Tibial artery (tissue), 4 donors: ENCODE measurements around the gene AFF3.

Experiments used
- DNase-seq, 2 donors: peaks; one replicate each; pipeline ENCODE4 v3.0.0-alpha.2; 2019
- H3K27ac ChIP-seq, 2 donors: fragments of 200-600 bp; sonication (generic) in 1 of 2; 1 replicate in 1 of 2; 2 replicates in 1 of 2; pipeline ENCODE4 v1.5.1; 2018 to 2019; ENCODE audit warnings: mild to moderate bottlenecking in 1 of 2
- H3K27me3 ChIP-seq, 2 donors: fragments of 200-600 bp; sonication (generic) in 1 of 2; one replicate each; pipeline versions ENCODE4 v1.5.1 to v1.6.0; 2016 to 2019
- H3K36me3 ChIP-seq, 3 donors: fragments of 200-600 bp; sonication (generic) in 2 of 3; one replicate each; pipeline ENCODE4 v1.5.1; 2016 to 2019; ENCODE audit warnings: mild to moderate bottlenecking in 2 of 3
- H3K4me1 ChIP-seq, 4 donors: fragments of 200-600 bp; sonication (generic) in 2 of 4; 1 replicate in 3 of 4; 2 replicates in 1 of 4; pipeline ENCODE4 v1.5.1; 2016 to 2019
- H3K4me3 ChIP-seq, 2 donors: fragments of 200-600 bp; sonication (generic) in 1 of 2; 1 replicate in 1 of 2; 2 replicates in 1 of 2; pipeline ENCODE4 v1.5.1; 2018 to 2019; ENCODE audit warnings: mild to moderate bottlenecking in 2 of 2
- H3K9me3 ChIP-seq, 3 donors: fragments of 200-600 bp; sonication (generic) in 1 of 3; one replicate each; pipeline ENCODE4 v1.5.1; 2016 to 2019
- intact Hi-C: fragments of 100-400 bp; cut with DNase I; formaldehyde crosslinking; loops from one replicate; pipeline ENCODE4 v1.15.0; 2023; ENCODE audit warnings: low total_unique reads
- TF ChIP-seq, protein P1 (sequence below), 2 experiments: fragments of 200-600 bp in 1 of 2; fragments of 450-650 bp in 1 of 2; IDR thresholded peaks; one replicate each; pipeline ENCODE4 v1.5.1; 2017 to 2019; ENCODE audit warnings: antibody characterized with exemption in 2 of 2, mild to moderate bottlenecking in 1 of 2, moderate library complexity in 1 of 2

The AFF3 gene

DNA sequence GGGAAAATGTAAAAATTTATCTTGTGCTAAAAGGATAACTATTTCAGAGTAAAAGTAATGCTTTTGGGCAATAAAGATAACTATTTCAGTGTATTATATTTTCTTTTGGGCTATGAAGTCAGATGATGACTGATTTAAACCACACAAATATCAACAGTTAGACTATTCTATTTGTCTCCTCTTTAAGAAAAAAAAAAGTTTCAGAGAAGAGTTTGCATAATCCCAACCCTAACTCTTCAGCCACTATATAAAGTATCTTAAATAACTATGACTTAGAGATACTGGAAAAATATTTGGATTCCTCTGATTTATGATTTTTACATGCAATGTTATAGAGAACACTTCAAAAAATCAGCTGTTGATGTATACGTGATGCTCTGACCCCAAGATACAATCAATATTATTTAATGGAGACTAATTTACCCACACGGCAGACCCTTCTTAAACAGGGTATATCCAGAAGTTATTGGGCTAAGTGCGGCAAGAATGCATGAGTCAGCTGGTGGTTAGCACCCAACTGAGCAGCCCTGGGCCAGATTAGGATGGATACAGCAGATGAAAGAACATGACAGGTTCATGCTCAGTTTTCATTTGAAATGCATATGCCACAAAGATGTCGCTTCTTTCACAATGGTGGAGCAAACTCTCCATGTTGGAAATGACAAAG, 279.0 kb downstream of the AFF3 start:
- TF ChIP-seq, protein P1, sequence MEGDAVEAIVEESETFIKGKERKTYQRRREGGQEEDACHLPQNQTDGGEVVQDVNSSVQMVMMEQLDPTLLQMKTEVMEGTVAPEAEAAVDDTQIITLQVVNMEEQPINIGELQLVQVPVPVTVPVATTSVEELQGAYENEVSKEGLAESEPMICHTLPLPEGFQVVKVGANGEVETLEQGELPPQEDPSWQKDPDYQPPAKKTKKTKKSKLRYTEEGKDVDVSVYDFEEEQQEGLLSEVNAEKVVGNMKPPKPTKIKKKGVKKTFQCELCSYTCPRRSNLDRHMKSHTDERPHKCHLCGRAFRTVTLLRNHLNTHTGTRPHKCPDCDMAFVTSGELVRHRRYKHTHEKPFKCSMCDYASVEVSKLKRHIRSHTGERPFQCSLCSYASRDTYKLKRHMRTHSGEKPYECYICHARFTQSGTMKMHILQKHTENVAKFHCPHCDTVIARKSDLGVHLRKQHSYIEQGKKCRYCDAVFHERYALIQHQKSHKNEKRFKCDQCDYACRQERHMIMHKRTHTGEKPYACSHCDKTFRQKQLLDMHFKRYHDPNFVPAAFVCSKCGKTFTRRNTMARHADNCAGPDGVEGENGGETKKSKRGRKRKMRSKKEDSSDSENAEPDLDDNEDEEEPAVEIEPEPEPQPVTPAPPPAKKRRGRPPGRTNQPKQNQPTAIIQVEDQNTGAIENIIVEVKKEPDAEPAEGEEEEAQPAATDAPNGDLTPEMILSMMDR (IDR thresholded peaks at IDR 0.05), result no peak
- DNase-seq, result no peak
- Histone ChIP-seq H3K27me3 (no peaks in the 10 kb centered on the region), H3K4me1 (peaks cover 0 to 37% (median 12%) of the 10 kb centered on the region in 4 donors), H3K9me3 (no peaks in the 10 kb centered on the region), H3K4me3 (no peak overlapping the region), H3K36me3 (no peaks in the 10 kb centered on the region), H3K27ac (no peak overlapping the region)
- intact Hi-C loops, result no loop called here

GRCh38 chr2:99862566-99862965, 279.8 kb downstream of the AFF3 start:
- H3K27ac ChIP-seq, result no peak overlapping the region
- intact Hi-C loops, result no loop called here
- no peaks in the 10 kb centered on the region for H3K36me3 ChIP-seq
- no peak for DNase-seq
- H3K27me3 ChIP-seq, result no peaks in the 10 kb centered on the region
- H3K9me3 ChIP-seq, result no peaks in the 10 kb centered on the region
- TF ChIP-seq, protein P1 (IDR thresholded peaks at IDR 0.05), result no peak
- no peak overlapping the region for H3K4me3 ChIP-seq
- peaks cover 0 to 44% (median 15%) of the 10 kb centered on the region in 4 donors for H3K4me1 ChIP-seq

- H3K36me3 ChIP-seq, result no peaks in the 10 kb centered on the region
- H3K27ac ChIP-seq, result no peak overlapping the region
- no peaks in the 10 kb centered on the region for H3K9me3 ChIP-seq
- no peak overlapping the region for H3K4me3 ChIP-seq
- H3K27me3 ChIP-seq, result no peaks in the 10 kb centered on the region
- peaks cover 0 to 44% (median 15%) of the 10 kb centered on the region in 4 donors for H3K4me1 ChIP-seq
- intact Hi-C loops, result no loop called here
- DNase-seq, result no peak
- TF ChIP-seq, protein P1 (IDR thresholded peaks at IDR 0.05), result no peak
Measured at GRCh38 chr2:99861376-99861760, 281.0 kb downstream of the AFF3 start.

GRCh38 chr2:99860720-99861375, 281.5 kb downstream of the AFF3 start:
- Histone ChIP-seq H3K27me3 (no peaks in the 10 kb centered on the region), H3K36me3 (no peaks in the 10 kb centered on the region), H3K27ac (no peak overlapping the region), H3K4me1 (peaks cover 0 to 39% (median 15%) of the 10 kb centered on the region in 4 donors), H3K4me3 (no peak overlapping the region), H3K9me3 (no peaks in the 10 kb centered on the region)
- intact Hi-C loops, result no loop called here
- DNase-seq, result no peak
- TF ChIP-seq, protein P1 (IDR thresholded peaks at IDR 0.05), result no peak

DNA sequence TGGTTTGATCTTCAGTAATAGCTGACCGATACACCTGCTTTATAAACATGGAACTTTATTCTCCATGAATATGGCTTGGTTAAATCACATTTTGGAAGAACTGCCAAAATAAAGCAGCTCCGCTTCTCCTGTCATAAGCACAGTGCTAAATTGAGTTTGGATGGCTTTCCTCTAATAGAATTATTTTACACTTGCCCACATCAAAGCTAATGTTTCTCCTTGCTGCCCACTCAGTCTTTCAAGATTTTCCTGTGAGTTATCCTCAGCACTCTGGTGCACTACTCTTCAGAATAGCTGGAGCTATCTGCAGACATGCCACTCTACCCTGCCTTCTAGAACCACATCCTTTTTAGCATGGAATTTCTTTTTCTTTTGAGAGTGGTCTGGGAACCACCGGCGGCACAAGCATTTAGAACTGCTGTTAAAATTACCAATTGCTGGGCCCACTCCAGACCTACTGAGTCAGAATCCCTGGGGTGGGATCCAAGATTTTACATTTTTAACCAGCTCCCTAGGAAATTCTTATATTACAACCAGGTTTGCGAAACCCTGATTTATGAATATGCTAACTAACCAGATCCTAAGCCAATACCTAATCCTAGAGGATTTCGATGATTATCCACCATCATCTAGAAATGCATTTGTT, 283.3 kb downstream of the AFF3 start:
- DNase-seq, result no peak
- H3K27ac ChIP-seq, result no peak overlapping the region
- H3K36me3 ChIP-seq, result no peaks in the 10 kb centered on the region
- no peaks in the 10 kb centered on the region for H3K27me3 ChIP-seq
- intact Hi-C loops, result no loop called here
- no peaks in the 10 kb centered on the region for H3K9me3 ChIP-seq
- peaks cover 0 to 21% (median 11%) of the 10 kb centered on the region in 4 donors for H3K4me1 ChIP-seq
- TF ChIP-seq, protein P1 (IDR thresholded peaks at IDR 0.05), result no peak
- no peak overlapping the region for H3K4me3 ChIP-seq
